HFF-Myc (cell line): ENCODE results near the gene FNDC3B.

Source experiments
- DNase-seq: peaks from one replicate; pipeline ENCODE4 v3.0.0-alpha.2; 2011; ENCODE audit warnings: low read depth; ENCODE audit errors: extremely low read depth
- H3K4me3 ChIP-seq: replicated peaks from 2 replicates; pipeline ENCODE4 v1.5.1; 2011; ENCODE audit warnings: low read depth, mild to moderate bottlenecking, control low read depth, low read length
- CTCF ChIP-seq: IDR thresholded peaks from 2 replicates; pipeline ENCODE4 v1.5.1; 2012; ENCODE audit warnings: mild to moderate bottlenecking, low read depth, low read length, control low read depth; ENCODE audit errors: missing control alignments

The FNDC3B gene

DNA sequence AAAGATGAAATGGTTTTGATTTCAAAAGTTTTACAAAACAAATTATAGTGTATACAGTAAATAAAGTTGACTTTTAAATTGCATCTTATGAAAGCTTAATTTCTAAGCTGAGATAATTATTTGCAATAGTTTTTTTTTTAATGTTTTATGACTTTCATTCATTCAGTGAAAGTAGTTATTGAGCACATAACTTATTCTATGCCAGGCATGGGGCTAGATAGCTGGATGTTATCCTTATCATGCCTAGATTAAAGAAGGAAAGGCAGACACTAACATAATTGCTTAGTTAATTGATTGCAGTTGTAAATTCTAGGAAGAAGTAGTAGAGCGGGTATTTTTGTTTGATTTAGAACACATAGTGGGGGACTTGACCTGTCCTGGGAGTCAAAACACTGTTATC lies 92.4 kb downstream of the FNDC3B start:
- TF ChIP-seq CTCF = no peak
- no peak overlapping the region for H3K4me3 ChIP-seq
- no peak for DNase-seq

- H3K4me3 ChIP-seq = no peak overlapping the region
- no peak for DNase-seq
- TF ChIP-seq CTCF = no peak
Measured at GRCh38 chr3:172132159-172132586, 92.8 kb downstream of the FNDC3B start.

DNA sequence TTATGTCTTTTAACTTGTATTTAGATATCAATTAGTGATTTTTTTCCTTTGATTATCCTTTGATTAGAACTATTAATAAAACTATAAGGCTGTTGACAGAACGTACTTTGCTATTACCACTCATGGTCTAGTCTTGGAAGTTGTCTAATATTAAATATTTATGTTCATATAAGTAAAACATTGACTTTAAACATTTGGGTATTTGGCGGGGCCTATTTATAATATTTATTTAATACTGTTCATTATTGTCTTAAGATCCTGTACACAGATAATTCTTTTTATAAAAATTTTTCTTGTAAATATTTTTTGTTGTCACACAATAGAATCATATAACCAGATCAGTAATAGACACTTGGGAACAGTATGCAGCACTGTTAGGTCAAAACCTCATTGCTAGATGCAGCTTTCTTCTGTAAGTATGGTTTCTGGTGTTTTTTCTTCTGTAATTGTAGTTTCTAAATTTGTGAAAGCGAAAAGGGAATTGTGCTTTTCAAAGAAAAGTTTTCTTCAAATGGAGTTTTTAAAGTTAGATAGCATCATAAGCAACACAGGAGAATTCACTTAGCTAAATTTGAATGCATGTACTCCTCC lies 93.4 kb downstream of the FNDC3B start:
- no peak overlapping the region for H3K4me3 ChIP-seq
- DNase-seq = no peak
- TF ChIP-seq CTCF = no peak

- no peak overlapping the region for H3K4me3 ChIP-seq
- TF ChIP-seq CTCF = no peak
- no peak for DNase-seq
Measured at GRCh38 chr3:172133838-172134237, 94.5 kb downstream of the FNDC3B start.

- TF ChIP-seq CTCF = no peak
- DNase-seq = no peak
- no peak overlapping the region for H3K4me3 ChIP-seq
Measured at GRCh38 chr3:172134352-172134751, 95.0 kb downstream of the FNDC3B start.

- no peak for TF ChIP-seq CTCF
- DNase-seq = no peak
- no peak overlapping the region for H3K4me3 ChIP-seq
Measured at GRCh38 chr3:172135185-172135584, 95.8 kb downstream of the FNDC3B start.

DNA sequence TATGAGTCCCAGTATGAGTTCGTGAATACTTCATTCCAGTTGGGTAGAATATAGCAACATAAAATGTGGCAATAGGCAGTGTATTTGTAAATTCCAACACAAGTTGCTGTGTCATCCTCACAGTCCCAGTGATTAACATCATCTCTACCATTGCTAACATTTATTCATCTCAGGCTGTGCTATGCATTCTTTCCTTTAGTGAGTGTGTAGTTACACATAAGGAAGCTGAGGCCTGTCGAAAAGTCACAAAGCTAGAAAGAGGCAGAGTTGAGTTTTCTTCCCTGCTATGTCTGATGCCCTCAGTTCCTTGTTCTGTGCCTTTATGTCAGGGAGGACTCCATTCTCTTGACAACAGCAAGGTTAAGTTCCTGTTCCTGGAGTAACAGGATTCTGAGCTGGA lies 96.4 kb downstream of the FNDC3B start:
- DNase-seq = no peak
- no peak for TF ChIP-seq CTCF
- no peak overlapping the region for H3K4me3 ChIP-seq
